Osteoblast (primary cell): Measurements from ENCODE around the gene STARD4. TPM values are rescaled to one million over a fixed set of nuclear protein-coding genes. Genes with fewer than 3 reads are reported as not detected.
A peak's percentile ranks its signal among the peaks of the same experiment; 100 is the strongest.

ENCODE experiments used
- DNase-seq: peaks from one replicate; pipeline ENCODE4 v3.0.0; 2011; ENCODE audit warnings: low spot score, mixed read lengths; ENCODE audit not compliant: insufficient read length; ENCODE audit errors: missing footprints
- H2AFZ ChIP-seq: 2 replicates; pipeline ENCODE4 v1.6.0; 2011; ENCODE audit warnings: mild to moderate bottlenecking, low read length
- H3K27ac ChIP-seq: 2 replicates; pipeline ENCODE4 v1.5.1; 2011; ENCODE audit warnings: mild to moderate bottlenecking, low read depth, low read length, moderate library complexity
- H3K27me3 ChIP-seq: 2 replicates; pipeline ENCODE4 v1.6.0; 2012; ENCODE audit warnings: mild to moderate bottlenecking, control low read depth, inconsistent platforms, low read length, moderate library complexity; ENCODE audit not compliant: insufficient read depth
- H3K36me3 ChIP-seq: 2 replicates; pipeline ENCODE4 v1.5.1; 2011; ENCODE audit warnings: mild to moderate bottlenecking, low read length, control low read depth, moderate library complexity; ENCODE audit not compliant: insufficient read depth
- H3K4me1 ChIP-seq: 2 replicates; pipeline ENCODE4 v1.5.1; 2011; ENCODE audit warnings: mild to moderate bottlenecking, low read length, control low read depth, moderate library complexity; ENCODE audit not compliant: insufficient read depth
- H3K4me2 ChIP-seq: 2 replicates; pipeline ENCODE4 v1.6.0; 2011; ENCODE audit warnings: mild to moderate bottlenecking, low read length; ENCODE audit not compliant: insufficient read depth
- H3K4me3 ChIP-seq: fragments of 200-600 bp; sonication (generic); 3 replicates; pipeline ENCODE4 v1.5.1; 2012; ENCODE audit warnings: mild to moderate bottlenecking, low read length, inconsistent platforms; ENCODE audit not compliant: insufficient read depth
- H3K79me2 ChIP-seq: 2 replicates; pipeline ENCODE4 v1.6.0; 2012; ENCODE audit warnings: mild to moderate bottlenecking, low read length, control low read depth, inconsistent platforms; ENCODE audit not compliant: insufficient read depth
- H3K9me3 ChIP-seq: 2 replicates; pipeline ENCODE4 v1.5.1; 2011; ENCODE audit warnings: low read depth, low read length, control low read depth
- H4K20me1 ChIP-seq: 2 replicates; pipeline ENCODE4 v1.6.0; 2012; ENCODE audit warnings: mild to moderate bottlenecking, low read length, control low read depth; ENCODE audit not compliant: insufficient read depth
- total RNA-seq: library from RNA; depleted of rRNA; stranded (reverse); fragments of >200 nt; gene quantifications from 2 replicates; pipeline ENCODE4 v1.2.3, GENCODE V29; 2012
- TF ChIP-seq, protein P1 (sequence below): IDR thresholded peaks from 2 replicates; pipeline ENCODE4 v1.5.1; 2011; ENCODE audit warnings: mild to moderate bottlenecking, low read depth, low read length, moderate library complexity; ENCODE audit errors: extremely low read depth

STARD4 gene
- total RNA-seq, 1 donor, result 106 TPM

DNA sequence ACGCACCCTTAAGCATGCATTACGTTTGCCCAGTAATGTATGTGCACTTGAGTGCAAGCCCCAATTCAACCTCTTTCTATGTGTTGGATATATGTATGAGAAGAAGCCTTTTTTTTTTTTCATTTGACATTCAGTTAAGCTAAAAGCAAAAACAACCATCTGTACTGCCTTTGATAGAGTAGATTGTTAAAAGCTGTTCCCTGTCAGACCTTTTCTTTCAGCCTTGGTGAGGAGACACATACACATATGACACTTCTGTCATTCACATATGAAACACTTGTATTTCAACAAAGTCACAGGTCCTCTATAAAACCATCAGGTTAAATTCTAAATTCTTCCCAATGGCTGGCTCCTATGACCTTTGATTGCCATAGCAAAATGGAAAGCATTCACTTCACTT is 40.2 kb upstream of the STARD4 start:
- Histone ChIP-seq H3K27ac (no peak overlapping the region), H3K79me2 (no peaks in the 10 kb centered on the region), H3K9me3 (no peaks in the 10 kb centered on the region), H4K20me1 (no peaks in the 10 kb centered on the region), H3K4me2 (no peak overlapping the region), H3K27me3 (no peaks in the 10 kb centered on the region), H3K4me3 (no peak overlapping the region), H3K4me1 (peaks cover 26% of the 10 kb centered on the region), H2AFZ (no peak overlapping the region), H3K36me3 (no peaks in the 10 kb centered on the region)
- TF ChIP-seq, protein P1, sequence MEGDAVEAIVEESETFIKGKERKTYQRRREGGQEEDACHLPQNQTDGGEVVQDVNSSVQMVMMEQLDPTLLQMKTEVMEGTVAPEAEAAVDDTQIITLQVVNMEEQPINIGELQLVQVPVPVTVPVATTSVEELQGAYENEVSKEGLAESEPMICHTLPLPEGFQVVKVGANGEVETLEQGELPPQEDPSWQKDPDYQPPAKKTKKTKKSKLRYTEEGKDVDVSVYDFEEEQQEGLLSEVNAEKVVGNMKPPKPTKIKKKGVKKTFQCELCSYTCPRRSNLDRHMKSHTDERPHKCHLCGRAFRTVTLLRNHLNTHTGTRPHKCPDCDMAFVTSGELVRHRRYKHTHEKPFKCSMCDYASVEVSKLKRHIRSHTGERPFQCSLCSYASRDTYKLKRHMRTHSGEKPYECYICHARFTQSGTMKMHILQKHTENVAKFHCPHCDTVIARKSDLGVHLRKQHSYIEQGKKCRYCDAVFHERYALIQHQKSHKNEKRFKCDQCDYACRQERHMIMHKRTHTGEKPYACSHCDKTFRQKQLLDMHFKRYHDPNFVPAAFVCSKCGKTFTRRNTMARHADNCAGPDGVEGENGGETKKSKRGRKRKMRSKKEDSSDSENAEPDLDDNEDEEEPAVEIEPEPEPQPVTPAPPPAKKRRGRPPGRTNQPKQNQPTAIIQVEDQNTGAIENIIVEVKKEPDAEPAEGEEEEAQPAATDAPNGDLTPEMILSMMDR, result no peak
- no peak for DNase-seq

DNA sequence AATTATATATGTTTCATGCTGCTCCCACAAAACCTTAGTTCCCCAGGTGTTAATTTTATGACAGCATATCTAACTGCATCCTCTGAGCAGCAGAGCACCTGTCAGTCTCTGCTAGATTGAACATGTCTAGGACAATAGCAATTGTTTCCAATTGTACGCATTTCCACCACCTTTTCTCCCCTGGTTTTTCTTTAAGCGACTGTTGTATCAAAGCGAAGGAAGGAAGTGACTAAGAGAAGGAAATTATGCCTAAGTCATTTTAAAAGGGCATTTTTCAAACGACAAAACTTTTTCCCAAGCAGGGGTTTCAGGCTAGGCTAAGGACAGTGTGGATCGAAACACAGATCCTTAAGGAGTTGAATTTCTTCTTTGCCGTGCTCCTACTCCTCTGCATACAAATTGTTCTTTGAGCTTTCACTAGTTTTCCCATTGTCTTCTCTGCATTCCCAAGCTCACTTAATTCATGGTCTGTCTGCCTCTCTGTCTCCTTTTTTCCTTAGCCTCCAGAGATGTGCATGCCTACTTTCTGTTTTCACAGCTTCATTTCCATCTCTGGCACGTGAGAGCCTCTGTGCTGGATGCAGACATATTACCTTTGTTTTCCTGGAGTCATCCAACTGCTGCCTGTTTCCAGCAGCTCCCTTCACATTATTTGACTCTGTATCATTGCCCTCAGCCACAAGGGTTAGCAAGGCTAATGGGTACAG is 39.4 kb upstream of the STARD4 start:
- DNase-seq, result no peak
- Histone ChIP-seq H3K27me3 (no peaks in the 10 kb centered on the region), H3K36me3 (no peaks in the 10 kb centered on the region), H3K4me1 (peaks cover 26% of the 10 kb centered on the region), H3K4me3 (no peak overlapping the region), H3K4me2 (peak overlapping the region; percentile 37), H3K9me3 (no peaks in the 10 kb centered on the region), H3K27ac (peak overlapping the region; percentile 38), H4K20me1 (no peaks in the 10 kb centered on the region), H2AFZ (no peak overlapping the region), H3K79me2 (no peaks in the 10 kb centered on the region)
- TF ChIP-seq, protein P1, result no peak

DNA sequence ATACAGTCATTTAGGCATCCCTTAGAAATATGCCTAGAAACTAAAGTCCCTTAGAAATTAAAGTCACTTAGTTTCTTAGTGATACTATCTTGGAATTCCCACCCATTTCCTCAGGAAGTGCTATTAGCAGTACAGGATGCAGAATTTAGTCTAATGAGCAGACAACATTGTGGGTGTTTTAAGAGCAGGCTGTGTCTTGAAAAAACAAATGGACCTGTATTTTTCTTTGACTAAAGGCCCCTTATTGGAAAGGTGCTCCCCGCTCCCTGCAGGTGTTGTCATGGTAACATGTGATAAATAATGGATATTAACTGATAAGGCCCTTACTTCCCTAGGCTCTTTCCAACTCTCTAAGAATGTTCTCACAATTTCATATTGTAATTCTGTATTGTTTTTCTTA is 38.8 kb upstream of the STARD4 start:
- no peak overlapping the region for H3K4me3 ChIP-seq
- no peaks in the 10 kb centered on the region for H3K36me3 ChIP-seq
- peaks cover 26% of the 10 kb centered on the region for H3K4me1 ChIP-seq
- DNase-seq, result no peak
- no peaks in the 10 kb centered on the region for H3K27me3 ChIP-seq
- no peaks in the 10 kb centered on the region for H4K20me1 ChIP-seq
- no peaks in the 10 kb centered on the region for H3K9me3 ChIP-seq
- H3K27ac ChIP-seq, result peak overlapping the region; percentile 38
- no peaks in the 10 kb centered on the region for H3K79me2 ChIP-seq
- TF ChIP-seq, protein P1, result no peak
- H3K4me2 ChIP-seq, result peak overlapping the region; percentile 41
- H2AFZ ChIP-seq, result no peak overlapping the region

DNA sequence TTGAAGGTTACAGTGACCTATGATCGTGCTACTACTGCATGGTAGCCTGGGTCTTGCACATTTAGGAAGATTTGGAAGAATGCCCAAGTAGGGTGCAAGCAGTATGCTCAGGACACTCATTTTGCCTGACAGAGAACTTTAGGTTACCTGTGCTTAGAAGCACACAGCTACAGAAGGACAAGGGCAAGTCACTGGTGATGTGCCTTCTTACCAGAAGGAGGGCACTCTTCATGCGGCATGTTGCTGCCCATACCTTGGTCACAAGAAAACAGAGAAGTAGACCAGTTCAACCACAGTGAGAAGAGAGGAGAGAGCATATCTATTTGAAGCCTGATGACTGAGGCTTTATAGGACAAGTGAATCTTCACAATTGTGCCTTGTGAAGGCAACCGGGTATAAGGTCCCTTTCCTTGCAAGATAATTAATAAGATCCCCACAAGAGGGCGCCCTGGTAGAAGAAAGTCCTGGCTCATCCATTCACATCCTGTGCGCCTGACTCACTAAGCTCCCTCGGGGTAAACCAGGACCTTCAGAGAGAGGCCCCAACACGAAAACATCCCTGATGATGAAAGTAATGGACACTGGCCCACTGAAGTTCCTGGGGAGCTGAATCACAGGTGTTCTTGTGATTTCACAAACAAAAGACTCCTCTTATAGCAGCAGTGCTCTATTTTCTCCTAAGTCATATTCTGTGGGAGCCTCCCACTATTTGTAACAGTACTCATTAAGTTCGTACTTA is 38.1 kb upstream of the STARD4 start:
- H3K36me3 ChIP-seq, result no peaks in the 10 kb centered on the region
- no peaks in the 10 kb centered on the region for H3K27me3 ChIP-seq
- no peak overlapping the region for H3K4me3 ChIP-seq
- no peaks in the 10 kb centered on the region for H3K9me3 ChIP-seq
- peak overlapping the region; percentile 41 for H3K4me2 ChIP-seq
- no peaks in the 10 kb centered on the region for H3K79me2 ChIP-seq
- no peaks in the 10 kb centered on the region for H4K20me1 ChIP-seq
- peak; percentile 89 for DNase-seq
- peak overlapping the region; percentile 45 for H2AFZ ChIP-seq
- peaks cover 26% of the 10 kb centered on the region for H3K4me1 ChIP-seq
- TF ChIP-seq, protein P1, result peak; percentile 79
- H3K27ac ChIP-seq, result peak overlapping the region; percentile 38
